Thyroid gland (tissue), 4 donors: ENCODE results near the gene ARHGEF26.

Source experiments
- CTCF ChIP-seq, 6 experiments: fragments of 200-600 bp in 3 of 6; fragments of 450-650 bp in 3 of 6; sonication (generic) in 3 of 6; IDR thresholded peaks; one replicate each; pipeline ENCODE4 v1.5.1; 2016 to 2019; ENCODE audit warnings: antibody characterized with exemption in 6 of 6, mild to moderate bottlenecking in 2 of 6, inconsistent platforms in 1 of 6, moderate library complexity in 1 of 6
- POLR2A ChIP-seq, 2 donors: fragments of 450-650 bp; IDR thresholded peaks; one replicate each; pipeline ENCODE4 v1.6.1; 2017; ENCODE audit warnings: antibody characterized with exemption in 2 of 2, mild to moderate bottlenecking in 2 of 2, moderate library complexity in 1 of 2

DNA sequence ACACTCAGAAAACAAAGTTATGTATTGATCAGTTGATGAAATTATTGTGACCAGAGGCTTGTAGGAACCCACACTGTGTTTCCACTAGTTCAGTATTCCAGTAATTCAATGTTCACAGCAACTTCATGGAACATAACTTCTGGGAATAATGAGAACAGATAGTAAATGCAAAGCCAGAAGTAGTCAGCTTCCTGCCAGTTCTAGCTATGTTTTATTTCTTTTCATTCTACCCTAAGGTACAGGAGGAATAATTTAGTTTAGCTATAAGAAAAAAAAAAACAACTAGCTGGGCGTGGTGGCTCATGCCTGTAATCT is 48.6 kb downstream of the ARHGEF26 start:
- TF ChIP-seq CTCF (IDR thresholded peaks at IDR 0.05) (no peak), POLR2A (IDR thresholded peaks at IDR 0.05) (no peak)
